Fibroblast of skin of abdomen (primary cell): ENCODE measurements around the gene MSLN.

Experiments
- DNase-seq: peaks from one replicate; pipeline ENCODE4 v3.0.0-alpha.2; 2013

Gene MSLN

GRCh38 chr16:794091-794822, 33.7 kb downstream of the MSLN start:
- DNase-seq, result no peak

GRCh38 chr16:794853-795466, 34.4 kb downstream of the MSLN start:
- no peak for DNase-seq

GRCh38 chr16:795580-796229, 35.2 kb downstream of the MSLN start:
- DNase-seq, result no peak

GRCh38 chr16:796296-797119, 36.0 kb downstream of the MSLN start:
- no peak for DNase-seq

GRCh38 chr16:797120-797420, 36.5 kb downstream of the MSLN start:
- DNase-seq, result no peak

GRCh38 chr16:797686-798085, 37.2 kb downstream of the MSLN start:
- no peak for DNase-seq

GRCh38 chr16:798666-799065, 38.1 kb downstream of the MSLN start:
- no peak for DNase-seq

- DNase-seq, result no peak
Observed at GRCh38 chr16:799111-799947, 38.8 kb downstream of the MSLN start.

GRCh38 chr16:799948-800833, 39.7 kb downstream of the MSLN start, which contains the start of gene GNG13:
Gene GNG13 (minus strand): TSS chr16:800734. CDS start chr16:799077, 1,657 bp downstream.
- no peak for DNase-seq

GRCh38 chr16:800834-801511, 40.4 kb downstream of the MSLN start:
- no peak for DNase-seq

GRCh38 chr16:801584-802363, 41.2 kb downstream of the MSLN start:
- DNase-seq, result no peak

GRCh38 chr16:802461-802860, 41.9 kb downstream of the MSLN start:
- DNase-seq, result no peak

- no peak for DNase-seq
Observed at GRCh38 chr16:802914-803753, 42.6 kb downstream of the MSLN start.

GRCh38 chr16:803754-804080, 43.2 kb downstream of the MSLN start:
- no peak for DNase-seq

- DNase-seq, result no peak
Observed at GRCh38 chr16:804193-805048, 43.9 kb downstream of the MSLN start.

- DNase-seq, result no peak
Observed at GRCh38 chr16:805474-805873, 44.9 kb downstream of the MSLN start.

- DNase-seq, result peak; percentile 92
Observed at GRCh38 chr16:807347-808084, 47.0 kb downstream of the MSLN start.
